Putamen (tissue), 1 donor: ENCODE data around the gene TAAR5.
"Not testable (repeated sequence)": the region's sequence is repeated elsewhere in the genome, so short reads cannot be mapped to it uniquely, and the experiment has no call there.

ENCODE experiments used
- DNase-seq: peaks from one replicate; pipeline ENCODE4 v3.0.0-alpha.2; 2016; ENCODE audit warnings: low spot score

Gene TAAR5

DNA sequence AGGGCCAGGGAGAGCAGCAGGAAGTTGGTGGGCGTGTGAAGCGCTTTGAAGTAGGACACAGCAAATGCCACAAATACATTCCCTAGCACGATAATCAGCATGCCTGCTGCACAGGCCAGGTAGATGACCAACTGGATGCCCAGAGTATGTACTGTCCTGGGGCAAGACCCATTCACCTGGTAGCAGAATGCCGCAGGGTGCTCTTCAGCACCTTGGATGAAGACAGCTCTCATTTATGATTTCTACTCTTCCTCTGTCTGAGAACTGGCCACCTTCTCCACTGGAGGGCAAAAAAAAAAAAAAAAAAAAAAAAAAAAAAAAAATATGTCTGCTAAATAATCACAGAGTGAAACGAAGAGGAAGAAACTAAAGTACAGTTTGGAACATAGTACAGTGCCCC lies at the start of gene TAAR5:
Gene TAAR5 (minus strand): TSS at position 288 of the 400 bp plus-strand sequence. CDS start 55 bp downstream, at position 233.
- DNase-seq = no peak

DNA sequence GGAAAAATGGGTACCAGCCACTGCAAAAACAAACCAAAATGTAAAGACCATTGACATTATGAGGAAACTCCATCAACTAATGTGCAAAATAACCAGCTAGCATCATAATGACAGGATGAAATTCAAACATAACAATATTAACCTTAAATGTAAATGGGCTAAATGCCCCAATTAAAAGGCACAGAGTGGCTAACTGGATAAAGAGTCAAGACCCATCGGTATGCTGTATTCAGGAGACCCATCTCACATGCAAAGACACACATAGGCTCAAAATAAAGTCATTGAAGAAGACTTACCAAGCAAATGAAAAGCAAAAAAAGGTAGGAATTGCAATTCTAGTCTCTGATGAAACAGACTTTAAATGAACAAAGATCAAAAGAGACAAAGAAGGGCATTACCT lies 47.6 kb upstream of the TAAR5 start:
- DNase-seq = not testable (repeated sequence)

DNA sequence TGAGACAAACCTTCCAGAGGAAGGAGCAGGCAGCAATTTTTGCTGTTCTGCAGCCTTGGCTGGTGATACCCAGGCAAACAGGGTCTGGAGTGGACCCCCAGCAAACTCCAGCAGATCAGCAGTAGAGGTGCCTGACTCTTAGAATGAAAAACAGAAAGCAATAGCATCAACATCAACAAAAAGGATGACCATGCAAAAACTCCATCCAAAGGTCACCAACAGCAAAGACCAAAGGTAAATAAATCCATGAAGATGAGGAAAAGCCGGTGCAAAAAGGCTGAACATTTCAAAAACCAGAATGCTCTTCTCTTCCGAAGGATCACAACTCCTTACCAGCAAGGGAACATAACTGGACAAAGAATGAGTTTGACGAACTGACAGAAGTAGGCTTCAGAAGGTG lies 46.4 kb upstream of the TAAR5 start:
- DNase-seq = not testable (repeated sequence)

GRCh38 chr6:132635288-132635687 lies 45.7 kb upstream of the TAAR5 start:
- not testable (repeated sequence) for DNase-seq

DNA sequence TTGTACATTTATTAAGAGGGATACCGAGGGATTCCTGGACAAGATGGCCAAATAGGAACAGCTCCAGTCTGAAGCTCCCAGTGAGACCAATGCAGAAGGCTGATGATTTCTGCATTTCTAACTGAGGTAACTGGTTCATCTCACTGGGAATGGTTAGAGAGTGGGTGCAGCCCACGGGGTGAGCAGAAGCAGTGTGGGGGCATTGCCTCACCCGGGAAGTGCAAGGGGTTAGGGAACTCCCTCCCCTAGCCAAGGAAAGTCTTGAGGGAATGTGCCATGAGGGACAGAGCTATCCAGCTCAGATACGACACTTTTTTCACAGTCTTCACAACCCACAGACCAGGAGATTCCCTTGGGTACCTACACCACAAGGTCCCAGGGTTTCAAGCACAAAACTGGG lies 45.3 kb upstream of the TAAR5 start:
- DNase-seq = no peak

DNA sequence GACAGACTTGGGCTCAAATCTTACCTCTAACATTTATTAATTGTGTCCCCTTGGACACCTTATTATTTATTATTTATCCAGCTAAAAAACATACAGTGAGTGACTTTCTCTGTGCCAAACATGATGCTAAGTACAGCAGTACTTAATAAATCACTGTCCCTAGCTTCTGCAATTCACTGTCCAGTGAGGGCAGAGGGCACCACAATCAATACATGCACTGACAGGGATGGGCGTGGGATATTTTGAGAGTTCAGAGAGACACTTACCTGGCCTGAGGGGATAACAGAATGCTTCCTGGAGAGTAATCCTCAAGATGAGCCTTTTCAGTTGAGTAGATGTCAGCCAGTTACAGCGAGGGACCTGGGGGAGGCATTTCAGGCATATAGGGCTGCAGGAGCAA lies 43.8 kb upstream of the TAAR5 start:
- DNase-seq = no peak

GRCh38 chr6:132624175-132624574 lies 34.6 kb upstream of the TAAR5 start, which contains the start of gene TAAR2:
Gene TAAR2 (minus strand): TSS chr6:132624275. CDS start chr6:132624275, 0 bp downstream.
- no peak for DNase-seq

- DNase-seq = no peak
These were observed 33.7 kb upstream of the TAAR5 start for GRCh38 chr6:132623106-132623845.

DNA sequence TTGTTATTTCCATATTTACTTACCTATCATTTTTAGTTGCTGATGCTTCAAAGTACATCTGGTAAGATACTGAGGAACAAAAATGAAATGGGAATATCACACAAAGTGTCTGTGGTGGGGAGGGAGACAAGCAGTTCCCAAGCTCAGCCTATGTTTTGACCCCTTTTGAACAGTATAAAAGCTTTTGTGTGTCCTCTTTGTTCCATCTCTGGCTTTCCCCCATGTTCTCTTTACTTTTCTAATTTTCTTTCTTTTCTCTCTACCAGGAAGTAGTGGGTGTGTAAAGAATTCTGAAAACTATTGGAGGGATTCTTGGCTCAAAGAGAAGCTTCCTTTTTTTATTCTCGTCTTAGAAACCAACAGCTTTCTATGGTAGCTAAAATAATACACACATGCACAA lies 27.1 kb upstream of the TAAR5 start:
- no peak for DNase-seq

DNA sequence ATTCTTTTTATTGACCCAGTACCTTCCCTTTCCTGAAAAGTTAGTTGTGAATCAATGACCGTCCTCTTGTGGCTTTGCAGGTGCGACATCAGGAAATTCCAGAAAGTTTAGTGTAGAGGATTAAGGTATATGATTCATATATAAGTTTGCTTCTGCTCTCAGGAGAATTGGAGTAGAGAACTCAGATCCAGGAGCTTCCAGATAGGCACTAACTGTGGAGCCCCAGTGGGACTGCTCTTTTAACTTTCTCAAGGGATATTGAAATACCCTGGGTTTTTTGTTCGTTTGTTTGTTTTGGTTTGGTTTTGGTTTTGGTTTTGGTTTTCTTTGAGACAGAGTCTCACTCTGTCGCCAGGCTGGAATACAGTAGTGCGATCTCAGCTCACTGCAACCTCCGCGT lies 25.0 kb upstream of the TAAR5 start:
- no peak for DNase-seq

- no peak for DNase-seq
These were observed 23.0 kb upstream of the TAAR5 start for GRCh38 chr6:132612449-132613108.

- no peak for DNase-seq
These were observed 22.1 kb upstream of the TAAR5 start for GRCh38 chr6:132611616-132612015.

DNA sequence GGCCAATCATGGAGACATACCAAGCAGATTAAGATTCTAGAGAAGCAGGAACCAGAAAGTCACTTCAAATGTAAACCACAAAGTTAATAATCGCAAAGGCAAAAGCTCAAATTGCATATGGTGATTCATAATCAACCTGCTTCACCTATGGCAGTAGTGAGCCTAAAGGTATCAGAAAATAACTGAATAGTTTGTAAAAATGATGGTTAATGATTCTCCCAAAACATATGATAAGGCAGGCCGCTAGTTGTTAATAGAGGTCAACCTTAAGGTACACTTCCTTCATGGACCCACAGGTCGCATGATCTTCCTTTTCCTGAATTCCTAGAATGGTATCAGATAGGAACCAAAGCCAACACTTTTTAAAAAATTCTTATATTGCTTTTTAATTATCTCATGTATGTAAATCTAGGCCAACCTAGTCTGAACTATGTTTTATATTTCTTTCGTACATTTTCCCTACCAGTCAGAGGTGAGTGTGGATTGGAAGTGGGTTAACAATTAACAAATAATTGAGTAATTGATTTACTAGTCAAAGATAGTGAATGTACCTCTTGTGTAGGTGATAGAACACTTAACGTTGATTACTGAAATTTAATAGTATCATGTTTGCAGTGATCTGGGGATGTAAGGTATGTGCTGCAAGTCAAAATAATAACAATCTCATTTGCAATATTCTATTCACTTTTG lies 18.1 kb upstream of the TAAR5 start:
- DNase-seq = no peak

- DNase-seq = no peak
These were observed 15.2 kb upstream of the TAAR5 start for GRCh38 chr6:132604635-132605152.

- not testable (repeated sequence) for DNase-seq
These were observed 11.4 kb upstream of the TAAR5 start for GRCh38 chr6:132600900-132601299.

- no peak for DNase-seq
These were observed 8.9 kb upstream of the TAAR5 start for GRCh38 chr6:132598473-132598872.

DNA sequence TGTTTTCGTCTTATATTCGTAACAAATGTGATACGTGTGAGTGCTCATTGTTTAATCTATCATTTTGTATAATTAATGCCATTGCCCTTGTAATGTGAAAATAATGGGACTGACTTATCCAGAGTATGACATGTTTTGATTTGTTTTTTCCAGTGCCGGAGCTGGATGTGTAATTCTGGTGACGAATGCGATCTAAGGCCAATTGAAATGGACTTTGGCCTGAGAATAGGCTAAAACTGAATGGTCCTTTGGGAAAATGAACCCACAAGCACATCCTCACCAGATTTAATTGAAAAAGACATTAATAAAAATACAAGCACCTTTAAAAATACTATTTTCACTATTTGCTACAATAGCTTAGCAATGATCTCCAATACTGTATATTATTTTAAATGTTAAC lies 6.7 kb upstream of the TAAR5 start:
- no peak for DNase-seq

DNA sequence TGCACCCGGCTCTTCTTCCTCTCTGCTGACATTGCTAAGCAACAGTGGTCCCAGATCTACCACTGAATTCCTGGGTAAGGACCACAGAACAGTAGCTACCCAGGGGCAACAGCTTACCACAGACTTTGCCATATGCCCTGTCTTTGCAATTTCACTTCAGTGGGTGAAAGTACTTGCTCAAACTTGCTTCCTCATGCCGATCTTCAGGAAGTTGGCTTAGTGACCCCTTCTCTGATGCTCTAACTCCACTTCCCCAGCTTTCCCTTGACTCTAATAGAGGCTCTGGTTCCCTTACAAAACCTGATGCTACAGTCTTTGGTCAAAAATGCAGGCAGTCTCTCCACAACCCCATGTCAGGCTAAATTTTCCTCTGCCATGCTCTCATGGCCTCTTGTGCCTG lies 3.3 kb upstream of the TAAR5 start:
- DNase-seq = no peak

GRCh38 chr6:132590362-132590761 lies 821 bp upstream of the TAAR5 start:
- DNase-seq = no peak

GRCh38 chr6:132587424-132587823 lies 2.1 kb downstream of the TAAR5 start:
- no peak for DNase-seq

GRCh38 chr6:132584698-132585097 lies 4.8 kb downstream of the TAAR5 start:
- no peak for DNase-seq

DNA sequence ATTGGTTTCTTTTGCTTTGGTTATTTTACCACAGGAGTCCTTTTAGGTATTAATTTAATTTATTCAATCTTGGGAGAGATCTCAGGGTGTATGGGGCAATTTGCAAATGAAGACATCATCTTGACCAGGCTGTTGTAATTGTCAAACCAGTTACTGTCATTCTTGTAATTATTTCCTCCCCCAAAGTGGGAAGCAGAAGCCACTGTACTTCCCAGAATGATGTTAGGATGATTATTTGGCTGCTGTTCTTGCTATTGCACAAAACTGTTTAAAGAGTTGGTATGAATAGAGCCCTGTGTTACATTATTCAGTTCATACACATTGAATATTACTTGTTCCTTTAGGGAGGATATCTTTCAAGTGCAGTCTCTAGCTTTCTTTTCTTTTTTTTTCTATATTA lies 17.8 kb downstream of the TAAR5 start:
- no peak for DNase-seq
